Kidney (tissue), 14 donors: ENCODE data around the gene HNRNPC. TPM values are rescaled to one million over a fixed set of nuclear protein-coding genes. Genes with fewer than 3 reads are reported as not detected.
A peak's percentile ranks its signal among the peaks of the same experiment; 100 is the strongest.

Source experiments
- DNase-seq, 5 donors: peaks; one replicate each; pipeline ENCODE4 v3.0.0-alpha.2; 2013 to 2020
- FAIRE-seq: peaks from 2 replicates; lab custom pipeline; 2012; peaks lifted over from hg19 to GRCh38; lab: Jason Lieb, UNC
- H3K27ac ChIP-seq, 2 donors: one replicate each; pipeline ENCODE4 v1.7.0; 2013; ENCODE audit warnings: low read depth in 2 of 2, low read length in 2 of 2, inconsistent platforms in 1 of 2
- H3K27me3 ChIP-seq: one replicate; pipeline ENCODE4 v1.7.1; 2013; ENCODE audit warnings: low read length, inconsistent platforms; ENCODE audit not compliant: control insufficient read depth, insufficient read depth
- H3K36me3 ChIP-seq, 3 donors: one replicate each; pipeline versions ENCODE4 v1.7.0 to v1.7.1; 2013; ENCODE audit warnings: low read length in 3 of 3, control low read depth in 1 of 3, inconsistent platforms in 1 of 3; ENCODE audit not compliant: insufficient read depth in 3 of 3, control insufficient read depth in 2 of 3
- H3K4me1 ChIP-seq, 3 donors: one replicate each; pipeline versions ENCODE4 v1.7.0 to v1.7.1; 2013; ENCODE audit warnings: low read length in 3 of 3, inconsistent platforms in 1 of 3, low read depth in 1 of 3; ENCODE audit not compliant: control insufficient read depth in 2 of 3, insufficient read depth in 2 of 3
- H3K4me3 ChIP-seq, 3 donors: one replicate each; pipeline versions ENCODE4 v1.7.0 to v1.8.1; 2013; ENCODE audit warnings: low read length in 3 of 3, control low read depth in 1 of 3, inconsistent platforms in 1 of 3
- H3K9ac ChIP-seq, 3 donors: one replicate each; pipeline versions ENCODE4 v1.7.0 to v1.7.1; 2013; ENCODE audit warnings: low read length in 3 of 3, control low read depth in 1 of 3, inconsistent platforms in 1 of 3
- H3K9me3 ChIP-seq, 3 donors: one replicate each; pipeline versions ENCODE4 v1.7.0 to v1.7.1; 2013; ENCODE audit warnings: low read length in 3 of 3, control low read depth in 1 of 3, inconsistent platforms in 1 of 3; ENCODE audit not compliant: control insufficient read depth in 2 of 3, insufficient read depth in 1 of 3
- intact Hi-C: fragments of 100-400 bp; cut with DNase I; formaldehyde crosslinking; loops from one replicate; pipeline ENCODE4 v1.11.1; 2022
- polyA plus RNA-seq: library from polyadenylated mRNA; stranded (reverse); fragments of 350-450 nt; fragmentation: Illumina TruSeq; extraction: RNeasy Lipid Tissue Mini Kit (QIAGEN cat#74804); gene quantifications from one replicate; pipeline ENCODE4 v1.2.3, GENCODE V29; 2014; ENCODE audit warnings: low read depth, low replicate concordance; ENCODE audit not compliant: insufficient read depth
- total RNA-seq: library from RNA; stranded (reverse); fragmentation: NEBNext Ultra II Directional; extraction: Animal tissue kit (Norgen Biotek cat#: 25700); gene quantifications from one replicate; pipeline ENCODE4 v1.2.1, GENCODE V29; 2021
- TF ChIP-seq, protein P1 (sequence below): IDR thresholded peaks from 3 replicates; pipeline ENCODE4 v1.5.1; 2012; ENCODE audit warnings: mild to moderate bottlenecking, moderate library complexity, borderline replicate concordance; ENCODE audit not compliant: insufficient read depth; ENCODE audit errors: extremely low read depth
- donor health status: control.
- donor health status: control.
- donor health status: control.
- donor health status: control.
- donor health status: control.
- donor health status: DM: yes; HTN: yes; CAD: no.
- donor health status: Normal renal cell carcinoma (clear cell type).

Gene HNRNPC
- total and polyA plus RNA-seq, 2 donors from 2014 or later = 398 to 462 TPM

DNA sequence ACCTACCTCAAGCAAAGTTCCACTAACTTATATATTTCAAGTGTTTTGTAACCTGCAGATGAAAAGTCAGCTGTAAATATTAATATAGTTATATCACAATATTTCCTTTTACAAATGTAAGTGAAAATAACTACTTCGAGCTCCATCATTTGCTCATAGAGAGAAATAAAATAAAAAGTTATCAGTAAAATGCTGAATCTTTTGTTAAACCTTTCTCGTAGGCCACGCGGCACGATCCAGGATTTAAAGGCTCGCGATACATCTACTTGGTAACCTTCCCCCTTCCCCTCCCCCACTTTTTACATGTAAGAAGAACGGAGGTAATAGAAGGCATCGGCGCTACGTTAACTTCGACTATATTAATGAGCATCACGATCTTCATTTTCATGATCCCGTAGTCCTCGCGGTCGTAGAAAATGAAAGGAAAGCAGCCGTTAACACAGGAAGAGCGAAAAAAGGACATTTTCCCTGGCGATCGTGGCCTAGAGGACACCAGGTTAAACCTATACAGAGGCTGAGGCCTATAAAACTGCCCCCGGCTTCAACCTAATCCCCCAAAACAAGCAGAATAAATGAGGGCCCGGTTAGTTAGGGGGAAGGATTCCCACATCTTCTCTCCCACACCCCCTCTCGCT is 508 bp downstream of the HNRNPC start:
- TF ChIP-seq, protein P1, sequence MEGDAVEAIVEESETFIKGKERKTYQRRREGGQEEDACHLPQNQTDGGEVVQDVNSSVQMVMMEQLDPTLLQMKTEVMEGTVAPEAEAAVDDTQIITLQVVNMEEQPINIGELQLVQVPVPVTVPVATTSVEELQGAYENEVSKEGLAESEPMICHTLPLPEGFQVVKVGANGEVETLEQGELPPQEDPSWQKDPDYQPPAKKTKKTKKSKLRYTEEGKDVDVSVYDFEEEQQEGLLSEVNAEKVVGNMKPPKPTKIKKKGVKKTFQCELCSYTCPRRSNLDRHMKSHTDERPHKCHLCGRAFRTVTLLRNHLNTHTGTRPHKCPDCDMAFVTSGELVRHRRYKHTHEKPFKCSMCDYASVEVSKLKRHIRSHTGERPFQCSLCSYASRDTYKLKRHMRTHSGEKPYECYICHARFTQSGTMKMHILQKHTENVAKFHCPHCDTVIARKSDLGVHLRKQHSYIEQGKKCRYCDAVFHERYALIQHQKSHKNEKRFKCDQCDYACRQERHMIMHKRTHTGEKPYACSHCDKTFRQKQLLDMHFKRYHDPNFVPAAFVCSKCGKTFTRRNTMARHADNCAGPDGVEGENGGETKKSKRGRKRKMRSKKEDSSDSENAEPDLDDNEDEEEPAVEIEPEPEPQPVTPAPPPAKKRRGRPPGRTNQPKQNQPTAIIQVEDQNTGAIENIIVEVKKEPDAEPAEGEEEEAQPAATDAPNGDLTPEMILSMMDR = no peak
- DNase-seq = peak in 4 of 5 donors; percentile 37 to 89 (median 70)
- H3K27me3 ChIP-seq = no peaks in the 10 kb centered on the region
- peaks cover under 1 to 14% (median 12%) of the 10 kb centered on the region in 3 donors for H3K4me1 ChIP-seq
- FAIRE-seq = no peak
- H3K36me3 ChIP-seq = peaks cover 0 to 10% (median 0%) of the 10 kb centered on the region in 3 donors
- H3K9ac ChIP-seq = peak overlapping the region; percentile 100
- H3K4me3 ChIP-seq = peak overlapping the region; percentile 99
- H3K9me3 ChIP-seq = no peaks in the 10 kb centered on the region
- intact Hi-C loops = no loop called here
- peak overlapping the region; percentile 97 to 98 for H3K27ac ChIP-seq

DNA sequence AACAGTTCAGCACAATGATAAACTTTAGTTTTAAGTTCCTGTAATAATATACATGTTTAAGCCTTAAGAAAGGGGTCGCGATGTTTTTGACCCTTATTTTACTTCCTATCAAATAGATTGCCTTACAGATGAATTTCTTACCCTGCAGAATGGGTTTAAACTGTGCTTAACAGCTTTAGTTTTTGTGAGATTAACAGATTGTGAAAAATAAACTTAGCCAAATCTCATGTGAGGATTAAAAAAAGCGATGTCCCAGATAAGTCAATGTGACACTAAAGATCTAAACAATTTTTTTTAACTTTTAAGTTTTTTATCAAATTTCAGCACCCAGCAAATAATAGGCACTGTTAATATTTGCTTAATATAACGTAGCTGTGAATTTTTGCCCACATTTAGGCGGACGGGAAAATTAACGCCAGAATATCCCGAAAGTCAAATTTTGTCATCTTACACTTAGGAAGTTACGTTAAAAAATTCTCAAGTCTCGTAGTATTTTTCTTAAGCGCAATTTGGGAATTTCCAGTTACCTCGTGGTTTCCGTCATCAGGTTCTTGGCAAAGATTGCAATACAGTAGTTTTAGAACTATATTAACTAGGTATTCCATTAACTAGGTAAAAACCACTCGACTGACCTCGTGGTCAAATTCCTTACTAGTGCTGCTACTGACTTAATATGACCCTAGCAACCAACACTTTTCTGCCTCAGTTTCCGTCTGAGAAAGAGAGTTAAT is 1.2 kb downstream of the HNRNPC start:
- peak overlapping the region; percentile 99 for H3K4me3 ChIP-seq
- DNase-seq (peak in 2 of 5 donors; percentile 62 to 73), FAIRE-seq (peak; percentile 80)
- H3K4me1 ChIP-seq = peaks cover 3 to 14% (median 14%) of the 10 kb centered on the region in 3 donors
- H3K27me3 ChIP-seq = no peaks in the 10 kb centered on the region
- H3K9me3 ChIP-seq = no peaks in the 10 kb centered on the region
- TF ChIP-seq, protein P1 = no peak
- H3K27ac ChIP-seq = peak overlapping the region; percentile 47 to 97
- H3K9ac ChIP-seq = peak overlapping the region; percentile 100
- intact Hi-C loops = no loop called here
- peaks cover 0 to 10% (median 0%) of the 10 kb centered on the region in 3 donors for H3K36me3 ChIP-seq

DNA sequence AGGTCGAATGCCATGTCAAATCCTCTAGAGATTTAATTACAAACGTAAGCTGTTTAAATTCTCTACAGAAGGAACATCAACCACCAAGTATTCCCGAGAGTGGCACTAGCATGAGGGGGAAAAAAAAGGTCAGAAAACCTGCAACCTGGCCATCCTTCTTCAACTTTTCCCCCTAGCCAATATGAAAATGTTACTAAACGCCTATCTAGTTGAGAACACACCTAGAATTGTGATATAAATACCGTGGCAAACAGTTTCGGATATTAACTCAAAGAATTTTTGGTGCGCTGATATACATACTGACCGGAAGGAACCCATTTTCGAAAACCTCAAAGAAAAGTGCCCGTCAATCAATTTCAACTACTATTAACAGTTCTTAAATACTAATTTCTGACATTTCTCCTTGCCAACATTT is 1.8 kb downstream of the HNRNPC start:
- no peaks in the 10 kb centered on the region for H3K9me3 ChIP-seq
- H3K4me3 ChIP-seq = peak overlapping the region; percentile 99
- H3K27me3 ChIP-seq = no peaks in the 10 kb centered on the region
- FAIRE-seq (no peak), DNase-seq (peak in 2 of 5 donors; percentile 39 to 43)
- intact Hi-C loops = no loop called here
- peaks cover 3 to 16% (median 15%) of the 10 kb centered on the region in 3 donors for H3K4me1 ChIP-seq
- TF ChIP-seq, protein P1 = no peak
- H3K9ac ChIP-seq = peak overlapping the region; percentile 100
- H3K27ac ChIP-seq = peak overlapping the region; percentile 47 to 97
- H3K36me3 ChIP-seq = peaks cover under 1 to 15% (median 2%) of the 10 kb centered on the region in 3 donors
